SIG-M5 (cell line): Measurements from ENCODE around the gene ETV6.

Source experiments
- DNase-seq: peaks from one replicate; lab custom pipeline; 2025; lab: John Stamatoyannopoulos, UW

ETV6 gene

DNA sequence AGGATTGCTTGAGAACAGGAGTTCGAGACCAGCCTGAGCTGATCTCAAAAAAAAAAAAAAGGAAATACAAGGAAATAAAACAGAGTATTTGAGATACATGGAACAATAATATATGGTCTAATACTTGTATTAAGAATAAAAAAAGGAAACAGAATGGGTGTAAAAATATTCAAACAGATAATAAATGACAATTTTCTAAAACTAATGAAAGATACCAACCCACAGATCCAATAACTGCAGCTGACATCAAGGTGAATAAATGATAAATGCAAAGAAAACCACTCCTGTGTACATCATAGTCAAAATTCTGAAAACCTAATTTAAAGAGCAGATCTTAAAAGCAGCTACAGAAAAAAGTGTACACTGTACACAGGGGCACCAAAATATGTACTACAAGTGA lies 4.1 kb upstream of the ETV6 start:
- no peak for DNase-seq

- peak; percentile 72 for DNase-seq
Measured at GRCh38 chr12:11648514-11649412, 711 bp upstream of the ETV6 start.

- DNase-seq: no peak
Measured at GRCh38 chr12:11650286-11651281, 1.1 kb downstream of the ETV6 start.

- no peak for DNase-seq
Measured at GRCh38 chr12:11651381-11651780, 1.9 kb downstream of the ETV6 start.

DNA sequence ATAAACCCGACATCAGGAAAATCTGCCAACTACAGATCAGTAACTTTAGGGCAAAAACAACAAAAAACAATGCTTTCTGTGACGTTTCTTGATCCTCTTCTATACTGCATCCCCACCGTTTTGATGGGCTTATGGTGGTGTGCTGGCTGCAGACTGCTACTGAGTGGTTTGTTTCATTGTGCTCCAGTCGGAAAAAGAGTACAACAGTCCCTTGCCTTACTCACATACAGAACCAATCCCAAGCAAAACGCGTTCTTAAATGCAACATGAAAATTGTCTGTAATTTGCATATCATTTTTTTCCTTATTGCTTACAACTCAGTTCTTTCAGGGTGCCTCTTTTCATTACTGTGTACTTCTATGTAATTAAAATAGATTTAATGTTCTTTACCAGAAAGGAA lies 2.3 kb downstream of the ETV6 start:
- no peak for DNase-seq

- DNase-seq: peak; percentile 36
Measured at GRCh38 chr12:11652351-11653040, 3.0 kb downstream of the ETV6 start.

- DNase-seq: no peak
Measured at GRCh38 chr12:11653215-11653753, 3.8 kb downstream of the ETV6 start.

DNA sequence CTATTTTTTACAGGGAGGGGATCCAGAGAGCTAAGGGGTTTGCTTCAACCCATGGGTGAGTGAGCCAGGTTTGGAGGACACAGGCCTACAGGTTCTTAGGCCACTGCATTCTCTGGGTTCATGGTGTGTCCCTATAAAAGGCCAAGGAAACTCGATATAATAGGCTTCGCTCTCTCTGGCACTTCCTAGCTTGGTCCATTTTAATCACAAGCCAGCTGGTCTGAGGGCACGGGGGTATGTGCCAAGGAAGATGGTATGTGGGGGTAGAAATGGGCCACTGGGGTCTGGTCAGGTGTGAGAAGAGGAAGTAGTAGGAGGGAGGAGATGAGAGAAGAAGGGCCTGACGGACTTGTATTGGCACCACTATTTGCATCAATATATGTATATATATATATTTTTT lies 4.9 kb downstream of the ETV6 start:
- no peak for DNase-seq

GRCh38 chr12:11654802-11655201 lies 5.3 kb downstream of the ETV6 start:
- no peak for DNase-seq

GRCh38 chr12:11655842-11656241 lies 6.4 kb downstream of the ETV6 start:
- no peak for DNase-seq

GRCh38 chr12:11656550-11656949 lies 7.1 kb downstream of the ETV6 start:
- DNase-seq: no peak

DNA sequence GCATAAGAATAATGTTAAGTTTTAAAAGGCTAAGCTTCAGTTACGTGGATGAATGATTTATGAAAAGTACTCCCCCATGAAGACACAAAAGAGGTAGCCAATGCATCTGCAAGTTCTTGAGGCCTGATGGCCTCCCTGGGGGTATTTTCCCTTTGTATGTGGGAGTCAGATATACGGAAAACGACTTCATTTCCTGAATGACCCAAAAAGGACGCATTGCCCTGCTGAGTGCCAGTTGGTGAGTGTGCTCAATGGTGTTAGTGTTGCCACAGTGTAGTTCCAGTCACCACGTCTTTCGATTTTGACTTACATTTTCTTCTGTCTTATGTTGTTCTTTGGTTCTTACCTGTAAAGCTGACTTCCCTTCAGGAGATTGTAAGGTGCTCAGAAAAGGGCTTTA lies 8.0 kb downstream of the ETV6 start:
- no peak for DNase-seq

- DNase-seq: no peak
Measured at GRCh38 chr12:11658791-11659190, 9.3 kb downstream of the ETV6 start.

DNA sequence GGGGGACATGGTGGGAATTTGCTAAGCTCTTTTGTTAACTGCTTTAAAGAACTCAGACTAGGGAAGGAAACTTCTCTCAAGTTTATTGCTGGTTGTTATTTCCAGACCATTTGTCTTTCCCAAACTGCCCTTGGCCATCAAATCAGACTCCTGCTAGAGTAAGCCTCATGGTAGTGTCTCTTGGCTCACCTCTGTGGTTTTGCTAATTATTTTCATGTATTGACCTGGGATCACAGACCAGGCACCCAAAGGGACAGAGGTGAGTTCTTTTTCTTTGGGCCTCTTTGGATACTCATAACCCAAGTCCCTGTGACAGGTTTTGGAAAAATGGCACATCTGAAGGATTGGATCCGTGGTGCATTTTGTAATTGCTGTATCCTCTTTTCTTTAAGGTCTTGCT lies 11.2 kb downstream of the ETV6 start:
- DNase-seq: no peak

- no peak for DNase-seq
Measured at GRCh38 chr12:11661491-11662089, 12.1 kb downstream of the ETV6 start.

DNA sequence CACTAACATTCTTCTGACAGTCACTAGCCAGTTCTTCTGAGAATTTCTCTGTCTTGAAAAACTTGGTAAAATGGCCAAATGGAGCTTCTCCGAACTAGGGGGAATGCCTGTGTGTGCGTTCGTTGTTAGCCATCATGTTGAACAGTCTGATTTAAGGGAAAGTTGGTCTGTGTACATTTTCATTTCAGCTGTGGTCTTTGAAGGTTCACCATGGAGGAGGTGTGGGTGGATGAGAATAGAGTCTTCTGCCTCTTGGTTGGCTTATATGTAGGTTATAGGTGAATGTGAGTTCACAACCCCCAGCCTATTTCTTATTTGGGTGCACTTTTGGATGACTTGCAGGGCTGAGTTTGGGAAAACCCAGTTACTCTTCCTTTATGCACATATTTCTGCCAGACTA lies 12.9 kb downstream of the ETV6 start:
- no peak for DNase-seq

- no peak for DNase-seq
Measured at GRCh38 chr12:11663130-11663529, 13.7 kb downstream of the ETV6 start.

GRCh38 chr12:11664101-11664500 lies 14.6 kb downstream of the ETV6 start:
- DNase-seq: no peak

GRCh38 chr12:11666131-11667050 lies 16.9 kb downstream of the ETV6 start:
- DNase-seq: no peak

GRCh38 chr12:11667171-11667570 lies 17.7 kb downstream of the ETV6 start:
- no peak for DNase-seq
